ENCODE results near the gene TKTL2.

- TF ChIP-seq EZH2phosphoT487 (IDR thresholded peaks at IDR 0.05; ENCODE audit: borderline replicate concordance, low read length) = no peak
- TF ChIP-seq, protein P1, sequence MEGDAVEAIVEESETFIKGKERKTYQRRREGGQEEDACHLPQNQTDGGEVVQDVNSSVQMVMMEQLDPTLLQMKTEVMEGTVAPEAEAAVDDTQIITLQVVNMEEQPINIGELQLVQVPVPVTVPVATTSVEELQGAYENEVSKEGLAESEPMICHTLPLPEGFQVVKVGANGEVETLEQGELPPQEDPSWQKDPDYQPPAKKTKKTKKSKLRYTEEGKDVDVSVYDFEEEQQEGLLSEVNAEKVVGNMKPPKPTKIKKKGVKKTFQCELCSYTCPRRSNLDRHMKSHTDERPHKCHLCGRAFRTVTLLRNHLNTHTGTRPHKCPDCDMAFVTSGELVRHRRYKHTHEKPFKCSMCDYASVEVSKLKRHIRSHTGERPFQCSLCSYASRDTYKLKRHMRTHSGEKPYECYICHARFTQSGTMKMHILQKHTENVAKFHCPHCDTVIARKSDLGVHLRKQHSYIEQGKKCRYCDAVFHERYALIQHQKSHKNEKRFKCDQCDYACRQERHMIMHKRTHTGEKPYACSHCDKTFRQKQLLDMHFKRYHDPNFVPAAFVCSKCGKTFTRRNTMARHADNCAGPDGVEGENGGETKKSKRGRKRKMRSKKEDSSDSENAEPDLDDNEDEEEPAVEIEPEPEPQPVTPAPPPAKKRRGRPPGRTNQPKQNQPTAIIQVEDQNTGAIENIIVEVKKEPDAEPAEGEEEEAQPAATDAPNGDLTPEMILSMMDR (IDR thresholded peaks at IDR 0.05; ENCODE audit: low read depth, low read length, poor library complexity, severe bottlenecking) = peak; percentile 6
These were observed 21.0 kb upstream of the TKTL2 start, which contains the start of gene TMA16 for GRCh38 chr4:163494360-163495241.

Data from DOHH2 (cell line).